H1 (cell line): ENCODE data around the gene GRK3. TPM values are rescaled to one million over a fixed set of nuclear protein-coding genes. Genes with fewer than 3 reads are reported as not detected.

Experiments
- CTCF ChIA-PET: fragments of 300-600 bp; sonication (Branson Sonifier 250); formaldehyde crosslinking; loops from one replicate; lab custom pipeline; 2021; ENCODE audit not compliant: partially characterized antibody; lab: Charles Lee
- POLR2A ChIA-PET: fragments of 300-600 bp; sonication (Branson Sonifier 250); formaldehyde crosslinking; loops from one replicate; lab custom pipeline; 2021; ENCODE audit warnings: inconsistent platforms; ENCODE audit not compliant: partially characterized antibody; lab: Charles Lee
- DNase-seq, 2 experiments: peaks; one replicate each; pipeline versions ENCODE4 v3.0.0 to v3.0.0-alpha.2; 2010 to 2022; ENCODE audit warnings: low spot score in 2 of 2, low read depth in 1 of 2, mixed read lengths in 1 of 2
- FAIRE-seq: peaks from 2 replicates; lab custom pipeline; 2011; peaks lifted over from hg19 to GRCh38; lab: Jason Lieb, UNC
- H2AFZ ChIP-seq: 2 replicates; pipeline ENCODE4 v1.8.1; 2012; ENCODE audit warnings: low read length, inconsistent platforms
- H2AK5ac ChIP-seq: 2 replicates; pipeline ENCODE4 v1.6.1; 2013; ENCODE audit warnings: low read depth, low read length
- H2BK120ac ChIP-seq: replicated peaks from 2 replicates; pipeline ENCODE3; 2013; ENCODE audit warnings: low read depth, low read length, inconsistent platforms
- H2BK12ac ChIP-seq: 2 replicates; pipeline ENCODE4 v1.6.1; 2013; ENCODE audit warnings: low read depth, low read length
- H2BK15ac ChIP-seq: 2 replicates; pipeline ENCODE4 v1.6.1; 2013; ENCODE audit warnings: low read length
- H2BK20ac ChIP-seq: 2 replicates; pipeline ENCODE4 v1.6.1; 2013; ENCODE audit warnings: low read length
- H2BK5ac ChIP-seq: 2 replicates; pipeline ENCODE4 v1.6.1; 2013; ENCODE audit warnings: low read depth, low read length
- H3K14ac ChIP-seq: 2 replicates; pipeline ENCODE4 v1.6.1; 2013; ENCODE audit warnings: inconsistent platforms; ENCODE audit not compliant: insufficient read length
- H3K18ac ChIP-seq: 2 replicates; pipeline ENCODE4 v1.6.1; 2013; ENCODE audit warnings: low read length; ENCODE audit errors: extremely low read depth
- H3K23ac ChIP-seq: 2 replicates; pipeline ENCODE4 v1.6.1; 2013; ENCODE audit warnings: inconsistent platforms; ENCODE audit not compliant: insufficient read length
- H3K23me2 ChIP-seq: 2 replicates; pipeline ENCODE4 v1.6.1; 2013; ENCODE audit warnings: low read depth, low read length
- H3K27ac ChIP-seq: 2 replicates; pipeline ENCODE4 v1.6.1; 2011; ENCODE audit warnings: low read depth, low read length, inconsistent platforms
- H3K27me3 ChIP-seq, 4 experiments: replicated peaks in 1 of 4; 1 replicate in 1 of 4; 2 replicates in 3 of 4; pipeline versions ENCODE4 v1.6.1 to v1.8.1; 2011 to 2013; ENCODE audit warnings: low read length in 3 of 4, mild to moderate bottlenecking in 3 of 4, inconsistent platforms in 2 of 4, mixed read lengths in 2 of 4, moderate library complexity in 1 of 4; ENCODE audit not compliant: control insufficient read depth in 3 of 4, insufficient read depth in 3 of 4; ENCODE audit errors: extremely low read depth in 1 of 4
- H3K36me3 ChIP-seq, 4 experiments: 2 replicates each; pipeline versions ENCODE4 v1.6.1 to v1.8.1; 2011 to 2013; ENCODE audit warnings: mild to moderate bottlenecking in 4 of 4, low read length in 3 of 4, moderate library complexity in 2 of 4, control low read depth in 1 of 4, inconsistent platforms in 1 of 4; ENCODE audit not compliant: insufficient read depth in 4 of 4, control insufficient read depth in 2 of 4
- H3K4ac ChIP-seq: replicated peaks from 2 replicates; pipeline ENCODE3; 2013; ENCODE audit warnings: low read length, low read depth, mixed read lengths, inconsistent platforms; ENCODE audit not compliant: insufficient read length
- H3K4me1 ChIP-seq, 4 experiments: replicated peaks in 1 of 4; 1 replicate in 1 of 4; 2 replicates in 3 of 4; pipeline versions ENCODE4 v1.6.1 to v1.8.1; 2011 to 2013; ENCODE audit warnings: low read length in 3 of 4, inconsistent platforms in 2 of 4, mixed read lengths in 1 of 4; ENCODE audit not compliant: insufficient read depth in 4 of 4, control insufficient read depth in 3 of 4
- H3K4me2 ChIP-seq, 2 experiments: 2 replicates each; pipeline versions ENCODE4 v1.6.1 to v1.8.1; 2011 to 2013; ENCODE audit warnings: low read depth in 2 of 2, low read length in 2 of 2, control low read depth in 1 of 2, inconsistent platforms in 1 of 2, mild to moderate bottlenecking in 1 of 2; ENCODE audit not compliant: insufficient read depth in 1 of 2
- H3K4me3 ChIP-seq, 4 experiments: fragments of 200-600, 300-600 bp in 1 of 4; sonication (generic), shearing (Covaris generic), sonication (Bioruptor Twin) in 1 of 4; 2 replicates each; pipeline versions ENCODE4 v1.5.1 to v1.8.1; 2011 to 2016; ENCODE audit warnings: low read length in 4 of 4, low read depth in 3 of 4, control low read depth in 2 of 4, inconsistent platforms in 2 of 4, mild to moderate bottlenecking in 2 of 4, mixed read lengths in 1 of 4, moderate library complexity in 1 of 4; ENCODE audit not compliant: insufficient read depth in 2 of 4; ENCODE audit errors: extremely low read depth in 1 of 4
- H3K56ac ChIP-seq: replicated peaks from 2 replicates; pipeline ENCODE3; 2013; ENCODE audit warnings: low read depth, mild to moderate bottlenecking, mixed read lengths, low read length, inconsistent platforms; ENCODE audit not compliant: insufficient read length
- H3K79me1 ChIP-seq: 2 replicates; pipeline ENCODE4 v1.6.1; 2013; ENCODE audit warnings: low read depth, low read length, control low read depth
- H3K79me2 ChIP-seq, 2 experiments: 2 replicates each; pipeline versions ENCODE4 v1.6.1 to v1.8.1; 2012 to 2013; ENCODE audit warnings: low read length in 2 of 2, mild to moderate bottlenecking in 2 of 2, inconsistent platforms in 1 of 2; ENCODE audit not compliant: insufficient read depth in 2 of 2, control insufficient read depth in 1 of 2
- H3K9ac ChIP-seq, 4 experiments: replicated peaks in 1 of 4; 1 replicate in 1 of 4; 2 replicates in 3 of 4; pipeline versions ENCODE4 v1.6.1 to v1.8.1; 2011 to 2013; ENCODE audit warnings: low read depth in 3 of 4, low read length in 3 of 4, control low read depth in 2 of 4, mild to moderate bottlenecking in 2 of 4, moderate library complexity in 2 of 4, inconsistent platforms in 1 of 4; ENCODE audit errors: extremely low read depth in 1 of 4
- H3K9me3 ChIP-seq, 2 experiments: 2 replicates each; pipeline versions ENCODE4 v1.6.1 to v1.8.1; 2012 to 2013; ENCODE audit warnings: mild to moderate bottlenecking in 2 of 2, moderate library complexity in 2 of 2, control low read depth in 1 of 2, inconsistent platforms in 1 of 2, low read depth in 1 of 2, low read length in 1 of 2, mixed read lengths in 1 of 2; ENCODE audit not compliant: insufficient read depth in 2 of 2
- H4K20me1 ChIP-seq, 2 experiments: replicated peaks in 1 of 2; 2 replicates each; pipeline versions ENCODE3 to v1.8.1; 2011 to 2013; ENCODE audit warnings: inconsistent platforms in 2 of 2, low read length in 2 of 2, mild to moderate bottlenecking in 1 of 2; ENCODE audit not compliant: insufficient read depth in 2 of 2, control insufficient read depth in 1 of 2
- H4K5ac ChIP-seq: 2 replicates; pipeline ENCODE4 v1.6.1; 2013; ENCODE audit warnings: low read length, low read depth, mixed read lengths, inconsistent platforms; ENCODE audit not compliant: insufficient read length
- H4K8ac ChIP-seq: 2 replicates; pipeline ENCODE4 v1.8.0; 2013; ENCODE audit warnings: mild to moderate bottlenecking, moderate library complexity, low read length, inconsistent platforms; ENCODE audit not compliant: insufficient read depth; ENCODE audit errors: extremely low read depth
- H4K91ac ChIP-seq: replicated peaks from 2 replicates; pipeline ENCODE3; 2013; ENCODE audit warnings: low read length, mixed read lengths, inconsistent platforms; ENCODE audit not compliant: insufficient read length
- ATF2 ChIP-seq: IDR thresholded peaks from 2 replicates; pipeline ENCODE4 v1.6.1; 2012; ENCODE audit warnings: low read length, inconsistent platforms
- BRCA1 ChIP-seq: IDR thresholded peaks from 2 replicates; pipeline ENCODE4 v1.6.1; 2012; ENCODE audit warnings: low read depth, low read length, improper control_type of control experiment
- CBX8 ChIP-seq: fragments of 300-800, 300-1000 bp; sonication (generic); IDR thresholded peaks from 2 replicates; pipeline ENCODE4 v1.7.1; 2016; ENCODE audit warnings: low read depth, low read length, borderline replicate concordance
- EZH2 ChIP-seq: fragments of 200-600 bp; sonication (generic); IDR thresholded peaks from 2 replicates; pipeline ENCODE4 v1.7.1; 2012; ENCODE audit warnings: low read depth, mild to moderate bottlenecking, moderate library complexity, low read length, inconsistent platforms; ENCODE audit not compliant: severe bottlenecking
- GABPA ChIP-seq: IDR thresholded peaks from 2 replicates; pipeline ENCODE4 v1.6.1; 2011; ENCODE audit warnings: mild to moderate bottlenecking, low read length, moderate library complexity, borderline replicate concordance; ENCODE audit not compliant: insufficient read depth
- NRF1 ChIP-seq: IDR thresholded peaks from 2 replicates; pipeline ENCODE4 v1.6.1; 2011; ENCODE audit warnings: mild to moderate bottlenecking, low read depth, low read length, improper control_type of control experiment
- PHF8 ChIP-seq: fragments of 200-600 bp; sonication (generic); conservative IDR thresholded peaks from 2 replicates; pipeline ENCODE4 v1.7.1; 2012; ENCODE audit warnings: low read depth, mild to moderate bottlenecking, inconsistent platforms, low read length, moderate library complexity
- RAD21 ChIP-seq, 2 experiments: IDR thresholded peaks in 1 of 2; conservative IDR thresholded peaks in 1 of 2; 2 replicates each; pipeline ENCODE4 v1.6.1; 2011; ENCODE audit warnings: low read depth in 2 of 2, low read length in 2 of 2, improper control_type of control experiment in 1 of 2, inconsistent platforms in 1 of 2, mild to moderate bottlenecking in 1 of 2, moderate library complexity in 1 of 2
- SIX5 ChIP-seq: IDR thresholded peaks from 2 replicates; pipeline ENCODE4 v1.6.1; 2011; ENCODE audit warnings: mild to moderate bottlenecking, low read depth, low read length
- TAF7 ChIP-seq: optimal IDR thresholded peaks from 2 replicates; pipeline ENCODE3; 2011; ENCODE audit warnings: low read depth, mild to moderate bottlenecking, inconsistent platforms, low read length, moderate library complexity, borderline replicate concordance
- TBP ChIP-seq: IDR thresholded peaks from 2 replicates; pipeline ENCODE4 v1.6.1; 2011; ENCODE audit warnings: low read depth, low read length, improper control_type of control experiment
- YY1 ChIP-seq: IDR thresholded peaks from 2 replicates; pipeline ENCODE4 v1.6.1; 2011; ENCODE audit warnings: low read depth, mild to moderate bottlenecking, low read length
- whole genome bisulfite sequencing, 2 experiments: shearing (Covaris generic) in 1 of 2; methylation state at CpG; one replicate each; pipeline versions ENCODE4 v1.1.6 to v1.1.7; 2013 to 2015; ENCODE audit warnings: low lambda C conversion rate in 2 of 2, mixed read lengths in 2 of 2, inconsistent platforms in 1 of 2, low coverage in 1 of 2, missing lambda C conversion rate in 1 of 2; ENCODE audit not compliant: insufficient replicate concordance in 2 of 2, insufficient coverage in 1 of 2, insufficient read length in 1 of 2; ENCODE audit errors: extremely low coverage in 1 of 2, missing lambda C conversion rate in 1 of 2; 5-methylcytosine and 5-hydroxymethylcytosine counted together
- polyA plus RNA-seq, 7 experiments: library from polyadenylated mRNA; depleted of rRNA in 3 of 7; stranded (reverse) in 5 of 7; unstranded in 2 of 7; fragments of >200 nt in 5 of 7; fragments of 200-250 nt in 2 of 7; gene quantifications; 1 replicate in 5 of 7; 2 replicates in 1 of 7; 4 replicates in 1 of 7; pipeline versions ENCODE4 v1.2.1 to v1.2.3, GENCODE V29; 2011 to 2013; ENCODE audit warnings: missing spikeins in 2 of 7, mixed read lengths in 2 of 7
- total RNA-seq: library from RNA; stranded (reverse); fragmentation: NEBNext Ultra II Directional; extraction: Animal tissue kit (Norgen Biotek cat#: 25700); gene quantifications from 2 replicates; pipeline ENCODE4 v1.2.1, GENCODE V29; 2021

GRK3 gene
- total and polyA plus RNA-seq, 2 of the 8 experiments (the other 6 are each of a cell fraction or from before 2014, with no cell fraction given): 7.5 to 35.3 TPM

GRCh38 chr22:25554689-25555088 lies 9.8 kb upstream of the GRK3 start:
- H2BK20ac ChIP-seq: no peak overlapping the region
- peaks cover 3 to 7% of the 10 kb centered on the region in 2 experiments; a peak in 3 of 4 replicates for H3K9me3 ChIP-seq
- no peak overlapping the region for H3K23ac ChIP-seq
- H3K4me2 ChIP-seq: no peak overlapping the region
- no peaks in the 10 kb centered on the region; a peak in 1 of 8 replicates for H3K36me3 ChIP-seq
- POLR2A ChIA-PET: no interaction called here
- no peaks in the 10 kb centered on the region for H3K79me1 ChIP-seq
- H4K8ac ChIP-seq: no peak overlapping the region
- no peak overlapping the region for H4K91ac ChIP-seq
- H2BK120ac ChIP-seq: no peak overlapping the region
- no peak overlapping the region for H3K18ac ChIP-seq
- peaks cover 2% of the 10 kb centered on the region; the same call in 1 of the 2 replicates for H3K23me2 ChIP-seq
- no peaks in the 10 kb centered on the region for H4K20me1 ChIP-seq
- no peak overlapping the region for H3K56ac ChIP-seq
- no peak overlapping the region for H3K4me3 ChIP-seq
- H3K4ac ChIP-seq: no peak overlapping the region
- WGBS, 2 experiments: 84% methylated on average over 2 of the region's 2 CpGs; no CpG with 5 or more reads in 1 of the 2 experiments
- no peak overlapping the region for H2BK15ac ChIP-seq
- H2BK5ac ChIP-seq: no peak overlapping the region; the same call in 1 of the 2 replicates
- H2BK12ac ChIP-seq: no peak overlapping the region
- no peak overlapping the region for H2AK5ac ChIP-seq
- H3K79me2 ChIP-seq: no peaks in the 10 kb centered on the region
- CTCF ChIA-PET: interaction anchor here (0.6 to 1.8 kb wide), 2 partner anchors 11 to 154 kb away, joined by 3 to 12 read pairs; no protein-coding TSS in a partner anchor
- FAIRE-seq (no peak), DNase-seq (no peak)
- H4K5ac ChIP-seq: no peak overlapping the region
- H3K9ac ChIP-seq: no peak overlapping the region
- no peak overlapping the region for H2AFZ ChIP-seq
- H3K4me1 ChIP-seq: peaks cover 0 to 3% (median under 1%) of the 10 kb centered on the region in 4 experiments; a peak in 3 of 7 replicates
- H3K27me3 ChIP-seq: no peaks in the 10 kb centered on the region
- H3K27ac ChIP-seq: no peak overlapping the region
- H3K14ac ChIP-seq: no peak overlapping the region
- TF ChIP-seq EZH2 (no peak), CBX8 (no peak), GABPA (no peak), RAD21 (IDR thresholded peaks at IDR 0.05 in 1 of 2, conservative IDR thresholded peaks at IDR 0.05 in 1 of 2; ENCODE audit: low read depth in 2 of 2, low read length in 2 of 2) (no peak), TBP (no peak), TAF7 (no peak), NRF1 (no peak), PHF8 (no peak), YY1 (no peak), ATF2 (no peak), SIX5 (no peak), BRCA1 (no peak)
